NCI-H2196 treated with DMSO at 0.1 percent for 48 hours (cell line): ENCODE data around the gene POLR1G.

Experiments
- DNase-seq: peaks from one replicate; lab custom pipeline; 2025; ENCODE audit not compliant: unreplicated experiment; lab: John Stamatoyannopoulos, UW

The POLR1G gene

GRCh38 chr19:45406226-45407090, at the start of gene POLR1G:
Gene POLR1G, plus strand, starts transcription at chr19:45406644. Its CDS starts 53 bp downstream, at chr19:45406697.
- peak; percentile 90 for DNase-seq

- no peak for DNase-seq
Observed at GRCh38 chr19:45356760-45357444, 49.5 kb upstream of the POLR1G start.

- DNase-seq: no peak
Observed at GRCh38 chr19:45357445-45357783, 49.0 kb upstream of the POLR1G start.

GRCh38 chr19:45358213-45358792, 48.1 kb upstream of the POLR1G start:
- DNase-seq: no peak

GRCh38 chr19:45361608-45362007, 44.8 kb upstream of the POLR1G start:
- DNase-seq: no peak

GRCh38 chr19:45362291-45362690, 44.2 kb upstream of the POLR1G start:
- DNase-seq: no peak

- no peak for DNase-seq
Observed at GRCh38 chr19:45363861-45364459, 42.5 kb upstream of the POLR1G start.

GRCh38 chr19:45364696-45365095, 41.7 kb upstream of the POLR1G start:
- DNase-seq: no peak

GRCh38 chr19:45368127-45368526, 38.3 kb upstream of the POLR1G start:
- DNase-seq: no peak

GRCh38 chr19:45368737-45369340, 37.6 kb upstream of the POLR1G start:
- DNase-seq: no peak

GRCh38 chr19:45370410-45371204, 35.8 kb upstream of the POLR1G start, which contains the start of gene ERCC2:
Gene ERCC2, minus strand, starts transcription at chr19:45370573. Its CDS starts 33 bp downstream, at chr19:45370540.
- peak; percentile 88 for DNase-seq

GRCh38 chr19:45376045-45376724, 30.3 kb upstream of the POLR1G start:
- no peak for DNase-seq

GRCh38 chr19:45380107-45380506, 26.3 kb upstream of the POLR1G start:
- DNase-seq: no peak

- DNase-seq: no peak
Observed at GRCh38 chr19:45382426-45382825, 24.0 kb upstream of the POLR1G start.

GRCh38 chr19:45385392-45386221, 20.8 kb upstream of the POLR1G start:
- no peak for DNase-seq

- DNase-seq: no peak
Observed at GRCh38 chr19:45391346-45391745, 15.1 kb upstream of the POLR1G start.

GRCh38 chr19:45391871-45392665, 14.4 kb upstream of the POLR1G start:
- no peak for DNase-seq
